NCI-H187 (cell line): ENCODE data around the gene CIAO2A.
"Not testable (repeated sequence)": the region's sequence is repeated elsewhere in the genome, so short reads cannot be mapped to it uniquely, and the experiment has no call there.

Experiments
- DNase-seq, 2 experiments: peaks; one replicate each; lab custom pipeline; 2025; lab: John Stamatoyannopoulos, UW

CIAO2A gene

DNA sequence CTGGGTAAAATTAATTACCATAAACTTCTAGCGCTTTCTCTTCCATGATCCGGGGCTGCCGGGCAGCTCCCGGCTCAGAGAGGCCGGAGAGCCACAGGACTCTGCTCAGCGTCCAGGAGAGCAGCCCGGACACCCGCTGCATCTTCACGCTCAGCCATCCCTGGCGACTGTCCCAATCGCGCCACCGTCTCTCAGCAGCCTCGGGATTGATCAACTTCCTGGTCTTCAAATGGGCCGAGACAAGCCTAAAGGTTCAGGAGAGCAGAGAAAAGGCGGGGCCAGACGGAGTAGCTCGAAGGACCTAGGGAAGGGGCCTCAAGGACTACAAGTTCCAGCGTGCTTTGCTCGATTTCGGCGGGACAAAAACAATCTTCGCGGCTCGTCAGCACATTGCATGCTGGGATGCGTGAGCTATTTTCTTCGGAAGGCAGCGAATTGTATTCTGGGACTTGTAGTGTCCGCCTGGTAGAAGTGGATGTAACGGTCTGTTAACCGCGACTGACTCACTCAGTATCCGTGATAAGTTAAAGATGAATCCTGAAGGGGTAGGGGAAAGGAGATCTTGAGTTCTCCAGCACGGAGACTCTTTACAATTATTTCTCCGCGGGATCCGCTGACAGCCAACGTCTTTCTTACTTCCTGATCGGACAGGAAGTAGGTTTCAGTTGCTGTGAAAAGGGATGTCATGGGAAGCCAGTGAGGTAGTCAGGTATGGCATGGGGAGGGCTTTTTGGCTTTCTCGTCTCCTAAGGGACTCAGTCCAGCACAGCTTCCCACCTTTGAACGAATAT is at the start of gene CIAO2A:
CIAO2A (minus strand) TSS at position 212 of the 791 bp plus-strand sequence; CDS start at position 142, 70 bp downstream.
- DNase-seq: peak; percentile 84 to 89

DNA sequence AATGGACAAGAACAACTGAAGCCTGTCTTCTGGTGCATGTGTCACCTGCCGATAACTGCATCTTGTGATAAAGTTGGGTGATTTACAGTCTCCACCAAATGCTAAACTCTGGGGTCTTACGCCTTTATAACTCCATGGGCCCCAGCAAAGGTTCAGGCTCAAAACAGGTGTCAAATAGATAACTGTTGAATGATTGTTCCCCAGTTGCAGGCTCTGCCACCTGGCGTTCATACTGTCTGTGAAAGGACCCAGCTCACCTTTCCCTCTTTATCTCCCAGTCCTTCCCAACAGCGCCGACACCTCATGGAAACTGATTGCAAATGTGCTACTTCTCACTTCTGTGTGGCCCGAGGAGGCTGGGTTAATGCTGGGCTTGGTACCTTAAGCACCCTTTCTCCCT is 49.6 kb upstream of the CIAO2A start:
- no peak for DNase-seq

DNA sequence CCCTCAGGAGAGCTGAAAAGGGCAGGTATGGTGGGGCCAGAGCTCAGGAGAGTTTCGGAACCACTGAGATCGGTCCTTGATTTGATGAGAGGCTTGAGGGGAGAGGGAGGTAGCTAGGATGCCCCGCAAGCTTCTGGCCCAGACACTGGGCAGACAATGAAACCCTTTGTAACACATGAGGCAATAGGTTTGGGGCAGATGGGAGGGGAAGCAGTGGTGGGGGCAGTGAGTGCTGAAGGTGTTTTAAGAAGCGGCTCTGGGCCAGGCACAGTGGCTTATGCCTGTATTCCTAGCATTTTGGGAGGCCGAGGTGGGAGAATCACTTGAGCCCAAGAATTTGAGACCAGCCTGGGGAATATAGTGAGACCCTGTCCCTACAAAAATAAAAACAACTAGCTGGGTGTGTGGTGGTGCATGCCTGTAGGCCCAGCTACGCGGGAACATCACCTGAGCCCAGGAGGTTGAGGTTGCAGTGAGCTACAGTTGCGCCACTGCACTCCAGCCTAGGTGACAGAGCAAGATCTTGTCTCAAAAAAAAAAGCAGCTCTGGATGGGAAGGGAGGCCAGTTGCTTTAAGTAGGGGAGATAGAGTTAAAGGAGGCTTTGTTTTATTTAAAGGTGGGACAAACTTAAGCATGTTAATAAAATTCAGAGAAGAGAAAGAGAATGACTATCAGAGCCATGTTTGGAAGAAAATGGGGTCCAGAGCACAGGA is 48.3 kb upstream of the CIAO2A start:
- no peak for DNase-seq

GRCh38 chr15:64138331-64138941 is 44.8 kb upstream of the CIAO2A start:
- no peak for DNase-seq

DNA sequence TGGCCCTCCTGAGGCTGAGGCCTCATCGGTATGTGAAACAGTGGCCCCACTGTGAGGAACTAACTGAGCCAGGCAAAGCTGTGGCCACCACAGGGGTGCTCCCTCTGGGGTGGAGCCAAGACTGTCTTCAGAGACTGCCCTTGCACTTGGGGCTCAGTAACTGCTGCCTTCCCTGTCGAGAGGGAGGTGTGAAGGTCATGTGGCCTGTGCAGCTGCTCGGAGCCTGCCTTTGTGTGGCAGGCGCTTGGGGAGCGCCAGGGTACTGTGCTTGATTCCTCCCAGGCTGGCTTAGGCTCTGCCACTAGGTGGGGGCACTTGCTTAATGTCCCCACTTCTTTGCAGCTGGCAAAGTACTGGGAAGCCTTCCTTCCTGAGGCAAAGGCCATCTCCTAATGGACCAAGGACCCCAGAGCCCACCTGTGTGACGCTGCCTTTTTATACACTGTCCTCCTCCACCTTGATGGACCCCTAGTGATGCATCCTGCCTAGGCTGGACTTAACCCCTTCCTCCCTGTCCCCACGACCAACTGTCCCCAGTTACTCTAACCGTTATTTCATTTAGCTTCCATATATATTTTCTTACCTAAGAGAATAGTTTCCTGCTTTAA is 43.7 kb upstream of the CIAO2A start:
- DNase-seq: no peak

DNA sequence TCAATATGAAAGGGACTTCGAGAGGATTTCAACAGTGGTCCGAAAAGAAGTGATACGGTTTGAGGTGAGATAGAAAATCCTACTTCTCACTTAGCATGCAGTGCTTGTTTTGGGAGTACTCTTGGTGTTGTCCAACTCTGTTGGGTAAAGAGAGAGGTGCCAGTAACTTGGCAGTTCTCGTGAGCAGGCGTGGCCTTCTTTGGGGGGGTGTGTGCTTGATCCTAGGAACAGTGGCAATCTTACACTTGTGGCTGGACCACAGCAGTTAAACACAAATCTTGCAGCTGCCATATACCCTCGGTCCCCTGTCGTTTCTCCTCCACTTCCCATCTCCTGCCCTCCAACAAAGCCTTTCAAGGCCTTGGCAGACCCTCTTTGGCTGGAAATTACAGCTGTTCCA is 42.7 kb upstream of the CIAO2A start:
- no peak for DNase-seq

DNA sequence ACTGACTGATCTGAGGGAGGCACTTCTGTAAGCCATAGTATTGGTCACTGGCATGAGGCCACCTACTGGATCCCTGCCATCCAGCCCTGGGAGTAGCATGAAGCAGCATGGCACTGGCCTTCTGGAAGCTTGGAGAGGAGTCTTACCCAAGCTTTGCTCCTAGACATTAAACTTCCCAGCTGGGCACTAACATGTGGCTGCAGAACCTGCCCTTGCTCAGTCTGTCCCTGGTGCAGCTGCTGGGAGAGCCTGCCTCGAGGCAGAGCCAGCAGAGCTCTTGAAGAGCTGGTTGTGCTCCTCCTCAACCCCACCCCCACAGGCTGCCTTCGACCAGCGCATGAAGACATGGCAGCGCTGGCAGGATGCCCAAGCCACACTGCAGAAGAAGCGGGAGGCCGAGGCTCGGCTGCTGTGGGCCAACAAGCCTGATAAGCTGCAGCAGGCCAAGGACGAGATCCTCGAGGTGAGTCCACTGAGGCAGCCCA is 40.7 kb upstream of the CIAO2A start:
- no peak for DNase-seq

DNA sequence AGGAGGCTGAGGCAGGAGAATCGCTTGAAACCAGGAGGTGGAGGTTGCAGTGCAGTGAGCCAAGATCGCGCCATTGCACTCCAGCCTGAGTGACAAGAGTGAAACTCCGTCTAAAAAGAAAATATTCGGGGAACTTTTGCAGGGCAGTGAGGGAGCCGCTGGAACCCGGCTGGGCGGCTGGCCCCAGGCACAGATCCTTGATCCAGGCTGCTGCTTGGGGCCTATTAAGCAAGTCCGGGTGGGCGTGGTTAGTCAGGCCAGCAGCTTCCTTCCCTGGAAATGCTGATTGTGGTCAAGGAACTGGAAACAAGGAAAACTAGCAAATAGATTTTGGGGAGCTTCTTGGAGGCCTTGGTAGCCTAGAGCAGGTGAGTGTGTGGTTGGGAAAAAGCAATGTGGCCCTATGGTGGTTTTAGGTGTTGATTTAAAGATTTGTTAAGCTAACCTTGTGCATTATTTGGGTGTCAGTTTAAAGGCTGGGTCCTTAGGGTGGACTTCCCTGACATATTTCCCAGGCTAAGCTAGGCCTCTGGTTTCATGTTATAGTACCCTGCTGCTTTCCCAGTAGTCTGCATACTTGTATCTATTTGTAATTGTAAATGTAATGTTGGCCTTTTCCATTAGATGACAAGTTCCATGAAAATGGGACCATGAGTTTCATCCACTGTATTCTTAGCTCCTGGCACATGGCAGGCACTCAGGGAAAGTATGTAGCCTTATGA is 40.1 kb upstream of the CIAO2A start:
- DNase-seq: no peak

DNA sequence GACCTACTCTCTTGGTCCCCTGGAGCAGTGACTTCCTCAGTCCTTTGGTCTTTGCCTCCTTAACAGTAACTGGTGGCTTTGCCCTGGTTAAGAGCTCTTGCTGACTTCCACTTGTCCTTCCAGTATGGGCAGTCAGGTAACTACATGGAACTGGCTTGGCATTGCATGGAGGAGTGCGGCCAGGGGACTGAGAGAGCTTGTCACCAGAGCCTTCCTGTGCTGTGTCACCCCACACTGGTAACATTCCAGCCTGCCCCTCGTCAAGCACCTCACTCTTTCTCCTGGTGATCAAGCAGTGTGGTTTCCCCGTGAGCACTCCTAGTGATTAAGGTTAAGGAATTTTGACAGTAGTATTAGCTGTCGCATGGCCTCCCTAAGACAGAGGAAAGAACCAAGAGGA is 38.6 kb upstream of the CIAO2A start:
- DNase-seq: no peak

DNA sequence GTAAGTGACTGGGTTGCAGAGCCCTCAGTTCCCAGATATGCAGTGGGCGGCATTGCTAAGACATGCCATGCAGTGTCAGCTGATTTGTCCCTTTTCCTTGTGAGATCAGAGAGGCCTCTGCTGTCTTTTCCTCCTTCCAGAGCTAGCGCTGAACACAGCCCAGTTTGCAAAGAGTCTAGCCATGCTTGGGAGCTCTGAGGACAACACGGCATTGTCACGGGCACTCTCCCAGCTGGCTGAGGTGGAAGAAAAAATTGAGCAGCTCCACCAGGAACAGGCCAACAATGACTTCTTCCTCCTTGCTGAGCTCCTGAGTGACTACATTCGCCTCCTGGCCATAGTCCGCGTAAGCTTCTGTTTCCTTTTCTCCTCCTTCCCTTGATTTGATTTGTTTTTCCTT is 37.9 kb upstream of the CIAO2A start:
- DNase-seq: no peak

GRCh38 chr15:64130159-64130558 is 36.5 kb upstream of the CIAO2A start:
- no peak for DNase-seq

DNA sequence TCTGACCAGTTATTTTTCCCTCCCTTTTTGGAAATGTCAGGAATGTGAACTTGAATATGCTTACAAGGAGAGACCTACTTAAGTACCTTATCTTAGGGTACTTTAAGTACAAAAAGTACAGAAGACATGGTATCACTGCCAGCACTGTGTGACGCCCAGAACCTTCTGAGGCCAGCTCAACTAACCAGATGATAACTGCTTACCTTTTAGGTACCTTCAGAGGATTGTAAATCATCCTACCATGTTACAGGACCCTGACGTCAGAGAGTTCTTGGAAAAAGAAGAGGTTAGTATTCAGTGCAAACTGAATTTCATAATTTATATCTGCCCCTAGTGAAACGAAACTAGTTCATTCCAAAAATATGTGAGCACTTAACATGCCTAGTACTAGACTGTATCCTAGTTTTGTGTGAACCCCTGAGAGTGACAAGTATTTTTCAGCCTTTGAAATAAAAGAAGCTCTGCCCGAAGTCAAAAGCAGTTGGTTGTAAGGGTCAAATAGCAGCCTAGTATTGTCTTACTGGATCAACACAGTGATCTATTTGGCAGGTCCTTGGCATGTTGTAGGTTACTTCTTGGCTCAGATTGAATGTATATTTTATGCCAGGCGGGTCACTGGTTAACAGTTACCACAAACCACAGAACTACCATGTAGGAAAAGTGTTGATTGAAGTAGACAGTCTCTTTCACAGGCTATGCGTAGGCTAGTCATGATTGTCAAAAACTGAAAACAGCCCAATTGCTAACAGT is 34.1 kb upstream of the CIAO2A start:
- no peak for DNase-seq

DNA sequence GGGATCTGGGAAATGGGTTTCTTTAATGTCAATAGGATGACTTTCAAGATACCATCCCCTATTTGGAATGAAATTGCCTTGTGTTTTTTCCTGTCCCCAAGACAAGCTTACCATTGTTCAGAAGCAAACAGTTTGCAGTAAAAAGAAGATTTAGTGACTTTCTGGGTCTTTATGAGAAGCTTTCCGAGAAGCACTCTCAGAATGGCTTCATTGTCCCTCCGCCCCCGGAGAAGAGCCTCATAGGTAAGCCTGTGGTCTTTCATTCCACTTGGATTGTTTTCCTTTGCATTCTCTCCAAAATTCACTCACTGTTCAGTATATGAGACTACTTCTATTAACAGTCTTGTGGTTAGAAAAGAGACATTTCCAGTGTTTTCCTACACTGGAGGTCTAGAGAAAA is 32.3 kb upstream of the CIAO2A start:
- no peak for DNase-seq

GRCh38 chr15:64122936-64123351 is 29.3 kb upstream of the CIAO2A start:
- no peak for DNase-seq

- DNase-seq: no peak
These were observed 28.8 kb upstream of the CIAO2A start for GRCh38 chr15:64122444-64122843.

DNA sequence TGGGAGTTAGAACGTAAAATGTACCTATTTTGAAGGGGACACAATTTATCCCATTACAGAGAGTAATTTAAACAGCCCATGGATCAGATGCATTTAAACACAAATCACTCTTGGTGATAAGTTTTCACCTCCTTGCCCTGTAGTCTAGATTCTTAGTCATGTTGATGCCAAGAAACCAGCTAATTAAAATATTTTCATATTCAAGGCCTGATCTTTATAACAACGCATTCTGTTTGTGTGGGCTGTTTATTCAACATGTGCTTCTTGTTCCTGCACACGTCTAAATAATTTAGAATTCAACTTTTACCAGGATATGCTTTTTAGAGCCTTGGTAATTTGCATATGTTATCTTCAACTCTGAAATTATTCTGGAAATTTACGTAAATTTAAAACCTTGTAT is 28.0 kb upstream of the CIAO2A start:
- DNase-seq: no peak

- not testable (repeated sequence) for DNase-seq
These were observed 26.7 kb upstream of the CIAO2A start for GRCh38 chr15:64120322-64120721.

DNA sequence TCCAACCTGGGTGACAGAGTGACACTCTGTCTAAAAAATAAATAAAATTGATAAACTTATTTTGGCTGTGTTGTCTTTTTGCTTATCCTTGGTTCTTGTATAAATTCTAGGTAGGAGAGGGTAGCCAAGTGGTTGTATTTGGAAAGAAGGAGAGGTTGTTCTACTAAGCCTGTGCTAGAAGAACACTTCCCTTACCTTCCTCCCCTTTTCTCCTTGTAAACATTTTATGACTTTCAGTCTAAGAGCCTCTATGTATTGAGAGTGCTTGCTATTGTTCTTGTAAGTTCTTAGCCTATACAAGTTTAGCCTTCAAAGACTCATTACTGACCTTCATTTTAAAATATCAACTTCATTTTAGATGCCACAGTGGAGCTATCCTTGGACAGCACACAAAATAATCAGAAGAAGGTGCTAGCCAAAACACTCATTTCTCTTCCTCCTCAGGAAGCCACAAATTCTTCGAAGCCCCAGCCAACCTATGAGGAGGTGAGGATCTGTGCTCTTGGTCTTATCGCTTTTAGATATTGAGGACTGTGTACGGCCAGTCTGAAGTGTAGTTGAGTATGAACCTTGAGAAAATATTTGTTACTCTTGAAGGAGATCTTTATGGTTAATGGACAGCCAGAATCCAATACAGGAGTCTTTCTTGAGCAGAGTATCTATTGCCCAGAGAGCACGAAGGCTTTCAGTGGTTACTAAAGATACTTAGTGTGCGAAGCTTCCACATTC is 24.3 kb upstream of the CIAO2A start:
- no peak for DNase-seq

GRCh38 chr15:64112904-64113303 is 19.3 kb upstream of the CIAO2A start:
- DNase-seq: no peak

- DNase-seq: no peak
These were observed 18.6 kb upstream of the CIAO2A start for GRCh38 chr15:64112073-64112772.
